Nasal cavity respiratory epithelium epithelial cell of viscerocranial mucosa (primary cell): ENCODE results near the gene KERA. TPM values are rescaled to one million over a fixed set of nuclear protein-coding genes. Genes with fewer than 3 reads are reported as not detected.

Experiments
- total RNA-seq: library from RNA; depleted of rRNA; stranded (reverse); fragments of >200 nt; gene quantifications from 2 replicates; pipeline ENCODE4 v1.2.3, GENCODE V29; 2014

The KERA gene
- total RNA-seq = not detected in 2 replicates

GRCh38 chr12:91057368-91058165, at the start of gene KERA:
Gene KERA, minus strand, starts transcription at chr12:91058024. Its CDS starts 1,743 bp downstream, at chr12:91056281.

DNA sequence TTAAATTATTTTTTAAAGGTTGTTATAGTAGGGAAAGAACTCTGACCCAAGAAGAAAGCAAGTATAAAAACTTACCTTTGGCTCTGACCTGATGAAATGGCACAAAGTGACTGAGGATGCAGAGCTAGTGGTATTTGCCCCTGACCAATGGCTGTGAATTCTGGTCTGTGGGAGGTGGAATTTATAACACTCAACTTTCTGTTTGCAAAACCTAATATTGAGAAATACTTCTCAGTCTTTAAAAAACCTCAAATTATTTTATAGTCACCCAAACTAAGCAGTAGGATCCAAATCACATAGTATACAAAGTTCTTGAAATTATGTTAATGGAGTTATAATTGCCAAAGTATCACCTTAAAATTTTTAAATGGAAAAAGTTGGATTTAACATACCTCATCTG, 53.0 kb downstream of the KERA start, which contains the start of gene EPYC:
EPYC (minus strand) TSS at position 101 of the 400 bp plus-strand sequence. CDS start 2,407 bp downstream, outside the sequence.

Other genes with a start within 250 kb of the KERA start
- not detected in 2 replicates for gene CCER1, start 102.8 kb downstream of the KERA start, total RNA-seq
- gene EPYC, start 53.1 kb downstream of the KERA start, total RNA-seq = not detected in 2 replicates
- gene LUM, start 53.5 kb upstream of the KERA start, total RNA-seq = under 0.01 TPM in 1 of 2 replicates, not detected in the other
- gene DCN, start 124.8 kb upstream of the KERA start, total RNA-seq = under 0.01 TPM in 1 of 2 replicates, not detected in the other